Ovary (tissue), 3 donors: ENCODE data around the gene C1orf115.

Experiments used
- EP300 ChIP-seq: sonication (generic); formaldehyde crosslinking; IDR thresholded peaks from one replicate; pipeline ENCODE4 v1.6.1; 2017; ENCODE audit warnings: antibody characterized with exemption
- POLR2A ChIP-seq: fragments of 450-650 bp; IDR thresholded peaks from one replicate; pipeline ENCODE4 v1.6.1; 2017; ENCODE audit warnings: antibody characterized with exemption, mild to moderate bottlenecking, moderate library complexity
- TF ChIP-seq, protein P1 (sequence below), 3 donors: fragments of 450-650 bp in 2 of 3; fragments of 200-600 bp in 1 of 3; IDR thresholded peaks; one replicate each; pipeline versions ENCODE4 v1.5.1 to v1.8.0; 2016 to 2022; ENCODE audit warnings: antibody characterized with exemption in 3 of 3, mild to moderate bottlenecking in 1 of 3
- donor health status: DM: no; HTN: no; CAD: no.

DNA sequence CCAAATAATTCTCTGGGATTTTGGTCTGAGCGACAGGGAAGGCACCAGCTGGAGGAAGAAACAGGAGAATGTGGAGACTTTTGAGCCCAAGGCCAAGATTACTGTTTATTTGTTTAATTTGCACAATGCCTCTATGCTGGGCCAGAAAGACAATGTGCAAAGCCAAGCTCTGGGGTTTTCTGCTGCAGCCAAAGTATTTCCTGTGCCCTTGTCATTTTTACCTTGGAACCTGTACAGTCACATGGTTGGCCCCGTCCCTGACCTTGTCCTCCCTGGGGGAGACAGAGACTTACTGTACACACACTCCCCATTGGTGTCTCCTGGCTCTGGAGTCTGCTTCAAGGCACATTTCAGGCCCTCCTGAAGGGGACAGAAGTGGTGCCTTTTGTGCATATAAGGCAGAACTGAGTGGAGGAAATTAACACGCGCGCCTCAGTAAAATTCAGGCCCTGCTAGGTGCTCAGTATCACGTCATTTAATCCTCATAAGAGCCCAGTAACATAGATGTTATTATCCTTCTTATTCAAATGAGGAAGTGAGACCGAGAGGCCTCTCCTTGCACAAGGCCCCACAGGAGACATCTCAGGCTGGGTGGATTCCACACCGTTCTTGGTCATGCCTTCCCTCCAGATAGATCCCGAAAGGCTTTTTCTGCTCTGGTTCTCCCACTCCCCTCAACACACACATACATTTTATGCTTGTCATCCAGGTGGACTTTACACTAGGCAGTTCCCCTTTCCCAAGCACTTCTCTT is 21.1 kb downstream of the C1orf115 start:
- TF ChIP-seq POLR2A = no peak
- TF ChIP-seq, protein P1, sequence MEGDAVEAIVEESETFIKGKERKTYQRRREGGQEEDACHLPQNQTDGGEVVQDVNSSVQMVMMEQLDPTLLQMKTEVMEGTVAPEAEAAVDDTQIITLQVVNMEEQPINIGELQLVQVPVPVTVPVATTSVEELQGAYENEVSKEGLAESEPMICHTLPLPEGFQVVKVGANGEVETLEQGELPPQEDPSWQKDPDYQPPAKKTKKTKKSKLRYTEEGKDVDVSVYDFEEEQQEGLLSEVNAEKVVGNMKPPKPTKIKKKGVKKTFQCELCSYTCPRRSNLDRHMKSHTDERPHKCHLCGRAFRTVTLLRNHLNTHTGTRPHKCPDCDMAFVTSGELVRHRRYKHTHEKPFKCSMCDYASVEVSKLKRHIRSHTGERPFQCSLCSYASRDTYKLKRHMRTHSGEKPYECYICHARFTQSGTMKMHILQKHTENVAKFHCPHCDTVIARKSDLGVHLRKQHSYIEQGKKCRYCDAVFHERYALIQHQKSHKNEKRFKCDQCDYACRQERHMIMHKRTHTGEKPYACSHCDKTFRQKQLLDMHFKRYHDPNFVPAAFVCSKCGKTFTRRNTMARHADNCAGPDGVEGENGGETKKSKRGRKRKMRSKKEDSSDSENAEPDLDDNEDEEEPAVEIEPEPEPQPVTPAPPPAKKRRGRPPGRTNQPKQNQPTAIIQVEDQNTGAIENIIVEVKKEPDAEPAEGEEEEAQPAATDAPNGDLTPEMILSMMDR (IDR thresholded peaks at IDR 0.05) = no peak
- no peak for TF ChIP-seq EP300
